LNCaP clone FGC (cell line): Measurements from ENCODE around the gene TEAD1.

Source experiments
- DNase-seq: peaks from one replicate; pipeline ENCODE4 v3.0.0-alpha.2; 2011; ENCODE audit warnings: low read depth
- H3K4me3 ChIP-seq: 2 replicates; pipeline ENCODE4 v1.5.1; 2011; ENCODE audit warnings: mild to moderate bottlenecking, low read depth, low read length, control low read depth
- TF ChIP-seq, protein P1 (sequence below): IDR thresholded peaks from 2 replicates; pipeline ENCODE4 v1.5.1; 2012; ENCODE audit warnings: mild to moderate bottlenecking; ENCODE audit not compliant: control insufficient read depth, insufficient read depth; ENCODE audit errors: extremely low read depth

Gene TEAD1

DNA sequence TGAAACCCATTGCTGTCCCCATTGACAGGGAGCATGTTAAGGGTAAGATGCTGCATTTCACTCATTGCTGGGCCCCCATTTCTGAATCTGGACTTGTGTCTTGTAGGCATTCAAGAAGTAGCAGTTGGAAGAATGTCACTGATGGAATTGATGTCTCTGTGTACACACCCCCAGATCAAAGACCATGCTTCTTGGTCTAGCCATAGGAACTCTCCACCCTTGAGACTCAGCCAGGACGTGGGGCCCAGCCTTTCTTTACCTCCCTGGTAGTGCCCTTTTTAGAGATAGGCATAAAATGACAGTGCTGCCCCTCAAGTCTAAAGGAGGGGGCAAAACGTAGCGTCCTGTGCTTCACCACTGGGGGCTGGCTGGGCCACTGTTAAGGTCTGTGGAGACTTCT lies 135.1 kb downstream of the TEAD1 start:
- no peak overlapping the region for H3K4me3 ChIP-seq
- no peak for DNase-seq
- TF ChIP-seq, protein P1, sequence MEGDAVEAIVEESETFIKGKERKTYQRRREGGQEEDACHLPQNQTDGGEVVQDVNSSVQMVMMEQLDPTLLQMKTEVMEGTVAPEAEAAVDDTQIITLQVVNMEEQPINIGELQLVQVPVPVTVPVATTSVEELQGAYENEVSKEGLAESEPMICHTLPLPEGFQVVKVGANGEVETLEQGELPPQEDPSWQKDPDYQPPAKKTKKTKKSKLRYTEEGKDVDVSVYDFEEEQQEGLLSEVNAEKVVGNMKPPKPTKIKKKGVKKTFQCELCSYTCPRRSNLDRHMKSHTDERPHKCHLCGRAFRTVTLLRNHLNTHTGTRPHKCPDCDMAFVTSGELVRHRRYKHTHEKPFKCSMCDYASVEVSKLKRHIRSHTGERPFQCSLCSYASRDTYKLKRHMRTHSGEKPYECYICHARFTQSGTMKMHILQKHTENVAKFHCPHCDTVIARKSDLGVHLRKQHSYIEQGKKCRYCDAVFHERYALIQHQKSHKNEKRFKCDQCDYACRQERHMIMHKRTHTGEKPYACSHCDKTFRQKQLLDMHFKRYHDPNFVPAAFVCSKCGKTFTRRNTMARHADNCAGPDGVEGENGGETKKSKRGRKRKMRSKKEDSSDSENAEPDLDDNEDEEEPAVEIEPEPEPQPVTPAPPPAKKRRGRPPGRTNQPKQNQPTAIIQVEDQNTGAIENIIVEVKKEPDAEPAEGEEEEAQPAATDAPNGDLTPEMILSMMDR = no peak

DNA sequence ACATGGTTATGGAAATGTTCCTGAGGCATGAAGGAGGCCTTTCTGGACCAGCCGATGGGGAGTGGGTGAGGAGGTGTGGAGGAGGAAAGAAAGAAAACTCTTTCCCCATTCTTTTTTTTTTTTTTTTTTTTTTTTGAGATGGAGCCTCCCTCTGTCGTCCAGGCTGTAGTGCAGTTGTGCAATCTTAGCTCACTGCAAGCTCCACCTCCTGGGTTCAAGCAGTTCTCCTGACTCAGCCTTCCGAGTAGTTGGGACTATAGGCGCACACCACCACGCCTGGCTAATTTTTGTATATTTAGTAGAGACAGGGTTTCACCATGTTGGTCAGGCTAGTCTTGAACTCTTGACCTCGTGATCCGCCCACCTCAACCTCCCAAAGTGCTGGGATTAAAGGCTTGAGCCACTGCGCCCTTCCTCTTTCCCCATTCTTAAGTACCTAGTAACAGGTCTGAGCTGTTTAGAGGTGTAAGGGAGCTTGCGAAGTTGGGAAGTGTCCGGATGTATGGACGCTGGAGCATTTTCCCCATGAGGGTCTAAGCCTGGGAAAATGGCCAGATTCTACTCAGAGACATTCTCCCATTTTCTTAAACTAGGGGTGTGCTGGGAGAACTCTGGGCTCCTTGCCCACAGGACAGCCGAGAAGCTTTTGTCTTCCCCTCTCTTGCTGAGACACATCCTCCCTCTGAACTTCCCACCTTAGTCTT lies 135.8 kb downstream of the TEAD1 start:
- H3K4me3 ChIP-seq = no peak overlapping the region
- TF ChIP-seq, protein P1 = no peak
- DNase-seq = no peak

DNA sequence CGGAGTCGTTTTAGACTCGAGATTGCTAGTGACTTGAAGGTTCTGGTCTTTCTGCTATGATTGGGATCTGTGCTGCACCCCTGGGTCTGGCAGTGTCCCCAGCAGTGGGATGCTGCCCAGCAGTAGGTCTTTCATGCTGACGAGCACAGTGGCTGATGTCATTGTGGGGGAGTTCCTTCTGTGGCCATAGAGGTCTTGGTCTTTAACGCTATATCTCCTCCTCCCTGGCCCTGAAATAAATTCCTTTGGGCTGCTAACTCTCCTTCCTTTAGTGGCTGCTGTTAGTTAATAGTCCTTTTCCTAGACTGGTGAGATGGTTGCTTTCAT lies 136.3 kb downstream of the TEAD1 start:
- H3K4me3 ChIP-seq = no peak overlapping the region
- TF ChIP-seq, protein P1 = no peak
- DNase-seq = no peak

DNA sequence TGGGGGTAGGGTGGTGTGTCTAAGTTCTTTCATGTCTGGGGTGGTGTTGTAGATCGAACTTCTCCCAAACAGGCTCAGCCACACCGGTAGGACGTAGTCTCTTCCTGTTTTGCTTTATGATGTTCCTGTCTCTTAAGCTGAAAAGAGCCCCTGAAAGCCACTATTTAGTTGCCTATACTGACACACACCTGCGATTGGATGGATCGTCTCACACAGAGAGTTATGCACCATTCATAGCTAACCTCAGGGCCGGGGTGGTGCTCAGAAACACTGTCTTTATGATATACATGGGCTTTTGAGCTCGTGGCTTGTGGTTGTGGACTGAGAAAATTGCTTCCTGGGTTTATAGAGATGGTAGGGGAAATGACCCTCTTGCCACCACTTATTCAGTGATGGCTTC lies 137.6 kb downstream of the TEAD1 start:
- TF ChIP-seq, protein P1 = no peak
- DNase-seq = no peak

DNA sequence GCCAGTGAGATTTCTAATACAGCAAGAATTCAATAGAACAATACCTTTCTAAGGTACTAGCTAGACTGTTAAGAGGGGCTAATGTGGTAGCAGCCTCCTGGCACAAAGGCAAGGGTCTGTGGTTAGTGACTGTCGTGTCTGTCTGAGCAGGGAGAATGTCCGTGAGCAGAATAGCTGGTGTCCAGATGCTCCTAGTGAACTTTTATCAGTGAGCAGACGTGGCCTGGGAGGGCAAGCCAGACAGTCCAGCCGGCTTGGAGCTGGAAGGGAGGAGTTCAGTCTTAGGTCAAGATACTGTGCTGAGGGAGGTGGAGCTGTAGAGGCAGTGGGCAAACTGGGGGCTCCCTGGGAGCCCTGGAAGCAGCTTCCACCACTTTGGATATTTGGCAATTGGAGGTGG lies 138.6 kb downstream of the TEAD1 start:
- TF ChIP-seq, protein P1 = no peak
- no peak overlapping the region for H3K4me3 ChIP-seq
- no peak for DNase-seq

More for the DNA sequence above, 137.6 kb downstream of the TEAD1 start:
- no peak overlapping the region for H3K4me3 ChIP-seq

DNA sequence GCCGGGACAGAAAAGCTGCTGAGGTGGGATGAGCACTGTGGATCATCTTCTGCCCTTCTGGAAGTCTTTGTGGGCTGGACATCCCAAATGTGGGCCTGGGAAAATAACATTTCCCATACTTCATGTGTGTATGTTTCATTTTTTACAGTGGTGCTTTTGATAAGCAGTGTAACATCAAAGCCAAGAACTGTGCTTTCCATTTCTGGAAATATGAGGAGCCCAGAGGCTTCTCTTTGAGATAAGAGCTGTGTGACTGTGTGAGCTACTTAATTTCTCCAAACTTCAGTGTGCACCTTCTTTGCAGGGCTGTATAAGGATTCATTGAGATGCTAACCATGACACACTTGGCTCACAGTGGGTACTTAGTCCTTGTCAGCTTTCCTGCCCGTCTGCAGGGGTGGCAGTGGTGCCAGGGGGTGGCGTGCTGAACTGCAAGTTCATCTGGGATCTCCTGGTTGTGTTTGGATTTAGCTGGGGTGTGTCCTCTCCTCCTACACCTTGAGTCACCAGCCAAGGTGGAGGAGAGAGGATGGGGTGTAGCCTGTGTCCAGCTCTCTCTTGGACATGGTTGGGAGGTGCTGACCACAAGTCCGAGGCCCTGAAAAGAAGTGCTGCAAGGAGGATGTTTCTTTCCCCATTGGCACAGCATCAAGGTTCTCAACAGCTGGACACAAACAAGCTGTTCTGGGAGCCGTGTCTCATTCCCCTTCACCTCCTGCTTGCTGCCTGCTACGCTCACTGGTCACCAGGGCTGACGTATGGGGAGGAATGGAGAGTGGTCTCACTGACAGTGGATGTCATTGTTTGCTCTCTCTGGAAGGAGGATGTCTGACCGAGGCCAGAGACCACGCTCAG lies 139.4 kb downstream of the TEAD1 start:
- H3K4me3 ChIP-seq = no peak overlapping the region
- no peak for DNase-seq
- TF ChIP-seq, protein P1 = no peak
